GM12891 (cell line): Measurements from ENCODE around the gene S100Z.
"Not testable (repeated sequence)": the region's sequence is repeated elsewhere in the genome, so short reads cannot be mapped to it uniquely, and the experiment has no call there.

ENCODE experiments used
- DNase-seq: peaks from one replicate; pipeline ENCODE4 v3.0.0; 2011; ENCODE audit warnings: low spot score; ENCODE audit not compliant: insufficient read length
- FAIRE-seq: peaks from 2 replicates; lab custom pipeline; 2011; peaks lifted over from hg19 to GRCh38; lab: Jason Lieb, UNC
- PAX5 ChIP-seq: IDR thresholded peaks from 2 replicates; pipeline ENCODE4 v1.6.1; 2011; ENCODE audit warnings: low read length, moderate library complexity, mild to moderate bottlenecking; ENCODE audit not compliant: insufficient read depth, severe bottlenecking
- POLR2A ChIP-seq: IDR thresholded peaks from 2 replicates; pipeline ENCODE4 v1.6.1; 2011; ENCODE audit warnings: low read depth, low read length, control low read depth
- POLR2AphosphoS5 ChIP-seq: IDR thresholded peaks from 2 replicates; pipeline ENCODE4 v1.6.1; 2011; ENCODE audit warnings: low read depth, low read length, control low read depth
- POU2F2 ChIP-seq: IDR thresholded peaks from 2 replicates; pipeline ENCODE4 v1.6.1; 2011; ENCODE audit warnings: low read depth, mild to moderate bottlenecking, control low read depth, low read length, moderate library complexity
- SPI1 ChIP-seq: IDR thresholded peaks from 2 replicates; pipeline ENCODE4 v1.6.1; 2011; ENCODE audit warnings: low read depth, low read length, control low read depth
- TAF1 ChIP-seq: IDR thresholded peaks from 2 replicates; pipeline ENCODE4 v1.6.1; 2011; ENCODE audit warnings: low read depth, low read length, control low read depth

The S100Z gene

GRCh38 chr5:76930083-76930482 lies 80.3 kb downstream of the S100Z start:
- no peak for TF ChIP-seq POU2F2
- no peak for TF ChIP-seq PAX5
- no peak for TF ChIP-seq POLR2AphosphoS5
- DNase-seq (no peak), FAIRE-seq (no peak)

- no peak for TF ChIP-seq POU2F2
- peak; percentile 20; the same call in 1 of the 2 replicates for TF ChIP-seq SPI1
- no peak for TF ChIP-seq POLR2A
- TF ChIP-seq POLR2AphosphoS5 = no peak
- TF ChIP-seq TAF1 = no peak
- DNase-seq (no peak), FAIRE-seq (no peak)
These were observed 88.4 kb downstream of the S100Z start for GRCh38 chr5:76938177-76938576.

- TF ChIP-seq PAX5 = no peak
- DNase-seq = no peak
- FAIRE-seq = peak; percentile 28
These were observed 91.2 kb downstream of the S100Z start for GRCh38 chr5:76941000-76941399.

GRCh38 chr5:76941442-76941841 lies 91.6 kb downstream of the S100Z start:
- DNase-seq (no peak), FAIRE-seq (no peak)
- no peak for TF ChIP-seq POLR2AphosphoS5
- no peak for TF ChIP-seq POU2F2
- TF ChIP-seq PAX5 = no peak
- TF ChIP-seq POLR2A = no peak
- TF ChIP-seq TAF1 = no peak
- no peak for TF ChIP-seq SPI1

- FAIRE-seq = no peak
- TF ChIP-seq SPI1 = no peak
- no peak for TF ChIP-seq POU2F2
- TF ChIP-seq POLR2AphosphoS5 = no peak
- TF ChIP-seq TAF1 = no peak
- no peak for TF ChIP-seq PAX5
- no peak for TF ChIP-seq POLR2A
- DNase-seq = no peak
These were observed 92.8 kb downstream of the S100Z start for GRCh38 chr5:76942581-76942980.

GRCh38 chr5:76943006-76943405 lies 93.2 kb downstream of the S100Z start:
- FAIRE-seq (no peak), DNase-seq (no peak)
- no peak for TF ChIP-seq TAF1
- no peak for TF ChIP-seq POLR2A
- no peak for TF ChIP-seq SPI1
- no peak for TF ChIP-seq PAX5
- no peak for TF ChIP-seq POLR2AphosphoS5
- no peak for TF ChIP-seq POU2F2

GRCh38 chr5:76944638-76945037 lies 94.8 kb downstream of the S100Z start:
- no peak for TF ChIP-seq POU2F2
- no peak for TF ChIP-seq TAF1
- no peak for TF ChIP-seq SPI1
- no peak for TF ChIP-seq POLR2A
- TF ChIP-seq POLR2AphosphoS5 = no peak
- FAIRE-seq = no peak
- DNase-seq = no peak

GRCh38 chr5:76945238-76945637 lies 95.4 kb downstream of the S100Z start:
- DNase-seq, FAIRE-seq: not testable (repeated sequence)

GRCh38 chr5:76946090-76946489 lies 96.3 kb downstream of the S100Z start:
- DNase-seq (no peak), FAIRE-seq (no peak)
- no peak for TF ChIP-seq POU2F2
- TF ChIP-seq PAX5 = no peak
- no peak for TF ChIP-seq POLR2A
- TF ChIP-seq POLR2AphosphoS5 = no peak
- TF ChIP-seq TAF1 = no peak
- TF ChIP-seq SPI1 = no peak

- no peak for FAIRE-seq
These were observed 97.3 kb downstream of the S100Z start for GRCh38 chr5:76947082-76947503.

GRCh38 chr5:76952795-76953536 lies 103.2 kb downstream of the S100Z start, which contains the start of gene CRHBP:
Gene CRHBP, plus strand, starts transcription at chr5:76953045. Its CDS starts 90 bp downstream, at chr5:76953135.
- DNase-seq = no peak
- TF ChIP-seq PAX5 (no peak), SPI1 (no peak), TAF1 (no peak), POU2F2 (no peak), POLR2A (no peak), POLR2AphosphoS5 (no peak)
- no peak for FAIRE-seq

More at GRCh38 chr5:76947082-76947503, 97.3 kb downstream of the S100Z start:
- TF ChIP-seq POU2F2 (no peak), POLR2AphosphoS5 (no peak), POLR2A (no peak), TAF1 (no peak)
- DNase-seq = no peak
